RWPE2 (cell line): Measurements from ENCODE around the gene HDAC4.

Experiments used
- ATAC-seq: fragments of 200-7000 bp; cut with Tn5 transposase; 3 replicates; pipeline ENCODE4 v1.9.1; 2021; ENCODE audit warnings: low read depth
- DNase-seq: peaks from one replicate; pipeline ENCODE4 v3.0.0-alpha.2; 2020; ENCODE audit warnings: low spot score
- H3K27ac ChIP-seq: fragments of 450-650 bp; 2 replicates; pipeline ENCODE4 v1.5.1; 2017; ENCODE audit warnings: mild to moderate bottlenecking; ENCODE audit not compliant: poor library complexity, severe bottlenecking
- H3K27me3 ChIP-seq: fragments of 250-450 bp; sonication (Bioruptor Pico); 2 replicates; pipeline ENCODE4 v1.5.1; 2021; ENCODE audit warnings: mild to moderate bottlenecking, moderate library complexity; ENCODE audit not compliant: insufficient read depth, poor library complexity, severe bottlenecking
- H3K36me3 ChIP-seq: fragments of 250-450 bp; sonication (Bioruptor Pico); 2 replicates; pipeline ENCODE4 v1.5.1; 2020; ENCODE audit warnings: low read depth, mild to moderate bottlenecking, moderate library complexity
- H3K4me1 ChIP-seq: fragments of 250-450 bp; sonication (Bioruptor Pico); 2 replicates; pipeline ENCODE4 v1.5.1; 2021; ENCODE audit warnings: mild to moderate bottlenecking, moderate library complexity; ENCODE audit not compliant: insufficient read depth, poor library complexity, severe bottlenecking
- H3K4me3 ChIP-seq: fragments of 250-450 bp; sonication (Bioruptor Pico); 2 replicates; pipeline ENCODE4 v1.5.1; 2021; ENCODE audit warnings: mild to moderate bottlenecking, moderate library complexity; ENCODE audit not compliant: severe bottlenecking
- H3K9me3 ChIP-seq: fragments of 250-450 bp; sonication (Bioruptor Pico); 2 replicates; pipeline ENCODE4 v1.5.1; 2021; ENCODE audit warnings: mild to moderate bottlenecking, moderate library complexity; ENCODE audit not compliant: severe bottlenecking
- TF ChIP-seq, protein P1 (sequence below): fragments of 450-650 bp; IDR thresholded peaks from one replicate; pipeline ENCODE4 v1.5.1; 2017; ENCODE audit warnings: mild to moderate bottlenecking, moderate library complexity; ENCODE audit not compliant: poor library complexity, severe bottlenecking

HDAC4 gene

DNA sequence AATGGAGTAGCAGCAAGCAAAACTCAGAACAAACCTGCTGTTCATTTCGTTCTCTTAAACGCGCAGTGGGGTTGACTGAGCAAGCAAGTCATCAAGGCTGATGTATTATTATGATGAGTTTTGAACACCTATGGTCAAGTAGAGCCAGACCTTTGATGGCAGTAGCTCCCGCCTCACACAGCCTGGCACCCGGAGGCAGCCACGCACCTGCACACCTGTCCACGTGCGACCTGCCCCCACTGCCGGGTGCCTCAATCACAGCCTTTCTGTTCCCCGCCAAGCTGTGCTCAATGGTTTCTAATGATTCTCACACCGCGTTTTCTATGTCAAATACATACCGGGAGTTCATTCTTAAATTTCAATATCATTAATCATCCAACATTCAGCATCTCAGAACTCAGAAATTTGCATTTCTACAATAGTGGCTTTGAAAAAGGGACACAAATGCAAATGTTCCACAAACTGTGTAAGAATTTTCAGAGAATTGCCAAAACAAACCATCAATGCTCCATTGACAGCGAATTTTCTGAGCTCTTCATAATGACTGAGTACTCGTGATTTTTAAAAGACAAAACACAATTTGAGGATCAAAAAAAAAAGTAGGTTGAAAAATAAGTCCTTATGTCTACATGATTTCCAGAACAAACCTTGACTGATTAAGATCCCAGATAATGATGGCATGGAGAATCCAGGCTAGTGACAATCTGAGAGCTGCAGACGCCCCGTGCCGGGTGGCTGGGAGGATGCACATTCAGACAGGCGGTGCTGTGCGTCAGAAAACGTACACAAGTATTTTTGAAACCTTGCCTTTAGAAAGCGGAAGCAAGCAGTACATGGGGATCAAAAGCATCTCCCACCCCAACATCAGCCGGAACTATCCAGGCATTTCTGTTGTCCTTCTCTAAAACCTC lies 56.6 kb downstream of the HDAC4 start:
- ATAC-seq (no peak), DNase-seq (no peak)
- no peaks in the 10 kb centered on the region for H3K36me3 ChIP-seq
- H3K27me3 ChIP-seq, result no peaks in the 10 kb centered on the region
- H3K4me3 ChIP-seq, result no peak overlapping the region
- no peak overlapping the region for H3K27ac ChIP-seq
- H3K4me1 ChIP-seq, result no peaks in the 10 kb centered on the region
- no peaks in the 10 kb centered on the region for H3K9me3 ChIP-seq
- TF ChIP-seq, protein P1, sequence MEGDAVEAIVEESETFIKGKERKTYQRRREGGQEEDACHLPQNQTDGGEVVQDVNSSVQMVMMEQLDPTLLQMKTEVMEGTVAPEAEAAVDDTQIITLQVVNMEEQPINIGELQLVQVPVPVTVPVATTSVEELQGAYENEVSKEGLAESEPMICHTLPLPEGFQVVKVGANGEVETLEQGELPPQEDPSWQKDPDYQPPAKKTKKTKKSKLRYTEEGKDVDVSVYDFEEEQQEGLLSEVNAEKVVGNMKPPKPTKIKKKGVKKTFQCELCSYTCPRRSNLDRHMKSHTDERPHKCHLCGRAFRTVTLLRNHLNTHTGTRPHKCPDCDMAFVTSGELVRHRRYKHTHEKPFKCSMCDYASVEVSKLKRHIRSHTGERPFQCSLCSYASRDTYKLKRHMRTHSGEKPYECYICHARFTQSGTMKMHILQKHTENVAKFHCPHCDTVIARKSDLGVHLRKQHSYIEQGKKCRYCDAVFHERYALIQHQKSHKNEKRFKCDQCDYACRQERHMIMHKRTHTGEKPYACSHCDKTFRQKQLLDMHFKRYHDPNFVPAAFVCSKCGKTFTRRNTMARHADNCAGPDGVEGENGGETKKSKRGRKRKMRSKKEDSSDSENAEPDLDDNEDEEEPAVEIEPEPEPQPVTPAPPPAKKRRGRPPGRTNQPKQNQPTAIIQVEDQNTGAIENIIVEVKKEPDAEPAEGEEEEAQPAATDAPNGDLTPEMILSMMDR, result no peak

DNA sequence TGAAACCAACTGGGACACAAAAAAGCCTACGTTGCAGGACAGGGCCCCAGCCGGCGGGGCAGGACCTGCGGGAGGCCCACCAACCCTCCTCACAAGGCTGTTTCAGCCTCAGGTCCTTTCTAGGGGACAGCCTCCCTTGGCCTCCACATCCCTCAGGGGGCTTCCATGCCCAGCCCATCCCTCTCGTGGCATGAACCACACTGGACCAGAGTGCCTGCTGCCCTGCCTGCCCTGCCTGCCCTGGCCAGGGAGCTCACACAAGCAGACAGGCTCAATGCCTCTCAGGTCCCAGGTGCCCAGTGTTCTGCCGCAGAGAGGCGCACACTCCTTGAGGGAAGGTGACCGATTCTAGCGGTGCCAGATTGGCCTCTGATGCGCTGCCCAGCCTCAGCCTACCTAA lies 57.4 kb downstream of the HDAC4 start:
- H3K4me3 ChIP-seq, result no peak overlapping the region
- H3K9me3 ChIP-seq, result no peaks in the 10 kb centered on the region
- ATAC-seq, result no peak
- no peaks in the 10 kb centered on the region for H3K4me1 ChIP-seq
- no peak for DNase-seq
- H3K36me3 ChIP-seq, result no peaks in the 10 kb centered on the region
- TF ChIP-seq, protein P1, result no peak
- H3K27ac ChIP-seq, result no peak overlapping the region
- no peaks in the 10 kb centered on the region for H3K27me3 ChIP-seq

DNA sequence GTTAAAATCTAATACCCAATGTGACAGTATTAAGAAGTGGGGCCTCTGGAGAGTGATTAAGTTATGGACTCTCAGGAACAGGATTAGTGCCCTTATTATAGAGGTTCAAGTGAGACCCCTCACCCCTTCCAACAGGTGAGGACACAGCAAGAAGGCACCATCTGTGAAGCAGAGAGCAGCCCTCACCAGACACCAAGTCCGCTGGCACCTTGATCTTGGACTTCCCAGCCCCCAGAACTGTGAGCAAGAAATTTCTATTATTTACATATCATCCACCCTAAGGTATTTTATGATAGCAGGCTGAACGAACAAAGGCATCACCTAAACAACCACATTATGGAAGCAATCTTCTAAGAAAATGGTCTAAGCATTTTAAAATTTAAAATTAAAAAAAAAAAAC lies 59.0 kb downstream of the HDAC4 start:
- no peaks in the 10 kb centered on the region for H3K9me3 ChIP-seq
- H3K27me3 ChIP-seq, result no peaks in the 10 kb centered on the region
- no peaks in the 10 kb centered on the region for H3K36me3 ChIP-seq
- H3K4me1 ChIP-seq, result no peaks in the 10 kb centered on the region
- TF ChIP-seq, protein P1, result no peak
- ATAC-seq, result no peak
- no peak overlapping the region for H3K4me3 ChIP-seq
- H3K27ac ChIP-seq, result no peak overlapping the region
- no peak for DNase-seq

GRCh38 chr2:239341146-239341732 lies 59.6 kb downstream of the HDAC4 start:
- Histone ChIP-seq H3K4me1 (no peaks in the 10 kb centered on the region), H3K4me3 (no peak overlapping the region), H3K27ac (no peak overlapping the region), H3K27me3 (no peaks in the 10 kb centered on the region), H3K9me3 (no peaks in the 10 kb centered on the region), H3K36me3 (no peaks in the 10 kb centered on the region)
- no peak for ATAC-seq
- no peak for DNase-seq
- TF ChIP-seq, protein P1, result no peak
